Subcutaneous adipose tissue (tissue), 4 donors: ENCODE measurements around the gene SRRM4. TPM values are rescaled to one million over a fixed set of nuclear protein-coding genes. Genes with fewer than 3 reads are reported as not detected.

Source experiments
- total RNA-seq, 4 donors: library from RNA; depleted of rRNA; stranded (reverse); fragments of >200 nt; gene quantifications; one replicate each; pipeline ENCODE4 v1.1.0, GENCODE V29; 2016
- TF ChIP-seq, protein P1 (sequence below): fragments of 450-650 bp; IDR thresholded peaks from one replicate; pipeline ENCODE4 v1.5.1; 2016; ENCODE audit warnings: low read depth, mild to moderate bottlenecking, control low read depth, antibody characterized with exemption, moderate library complexity

The SRRM4 gene
- total RNA-seq, 4 donors from 2014 or later = not detected

DNA sequence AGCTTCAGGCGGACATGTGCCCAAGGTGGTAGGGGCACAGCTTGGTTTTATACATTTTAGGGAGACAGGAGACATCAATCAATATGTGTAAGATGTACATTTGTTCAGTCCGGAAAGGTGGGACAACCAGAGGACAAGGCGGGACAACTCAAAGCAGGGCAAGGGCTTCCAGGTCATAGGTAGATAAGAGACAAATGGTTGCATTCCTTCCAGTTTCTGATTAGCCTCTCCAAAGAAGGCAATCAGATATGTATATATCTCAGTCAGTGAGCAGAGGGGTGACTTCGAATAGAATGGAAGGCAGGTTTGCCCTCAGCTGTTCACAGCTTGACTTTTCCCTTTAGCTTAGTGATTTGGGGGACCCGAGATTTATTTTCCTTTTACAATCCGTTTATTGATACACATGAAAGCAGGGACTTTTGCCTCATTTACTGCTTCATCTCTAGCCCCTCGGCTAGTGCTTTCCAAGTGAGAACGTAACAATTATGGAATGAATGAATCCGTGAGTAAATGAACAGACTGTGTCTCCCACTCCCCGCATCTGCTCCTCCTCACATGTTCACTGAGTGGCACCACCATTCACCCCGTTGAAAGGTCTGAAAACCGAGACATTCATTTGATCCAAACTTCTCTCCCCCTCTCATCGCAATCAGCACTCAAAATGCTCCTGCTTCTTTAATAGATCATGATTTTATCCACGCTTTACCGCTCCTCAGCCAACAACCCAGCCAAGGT lies 190.5 kb downstream of the SRRM4 start:
- TF ChIP-seq, protein P1, sequence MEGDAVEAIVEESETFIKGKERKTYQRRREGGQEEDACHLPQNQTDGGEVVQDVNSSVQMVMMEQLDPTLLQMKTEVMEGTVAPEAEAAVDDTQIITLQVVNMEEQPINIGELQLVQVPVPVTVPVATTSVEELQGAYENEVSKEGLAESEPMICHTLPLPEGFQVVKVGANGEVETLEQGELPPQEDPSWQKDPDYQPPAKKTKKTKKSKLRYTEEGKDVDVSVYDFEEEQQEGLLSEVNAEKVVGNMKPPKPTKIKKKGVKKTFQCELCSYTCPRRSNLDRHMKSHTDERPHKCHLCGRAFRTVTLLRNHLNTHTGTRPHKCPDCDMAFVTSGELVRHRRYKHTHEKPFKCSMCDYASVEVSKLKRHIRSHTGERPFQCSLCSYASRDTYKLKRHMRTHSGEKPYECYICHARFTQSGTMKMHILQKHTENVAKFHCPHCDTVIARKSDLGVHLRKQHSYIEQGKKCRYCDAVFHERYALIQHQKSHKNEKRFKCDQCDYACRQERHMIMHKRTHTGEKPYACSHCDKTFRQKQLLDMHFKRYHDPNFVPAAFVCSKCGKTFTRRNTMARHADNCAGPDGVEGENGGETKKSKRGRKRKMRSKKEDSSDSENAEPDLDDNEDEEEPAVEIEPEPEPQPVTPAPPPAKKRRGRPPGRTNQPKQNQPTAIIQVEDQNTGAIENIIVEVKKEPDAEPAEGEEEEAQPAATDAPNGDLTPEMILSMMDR = no peak

- TF ChIP-seq, protein P1 = no peak
Observed at GRCh38 chr12:119175081-119175480, 193.7 kb downstream of the SRRM4 start.

DNA sequence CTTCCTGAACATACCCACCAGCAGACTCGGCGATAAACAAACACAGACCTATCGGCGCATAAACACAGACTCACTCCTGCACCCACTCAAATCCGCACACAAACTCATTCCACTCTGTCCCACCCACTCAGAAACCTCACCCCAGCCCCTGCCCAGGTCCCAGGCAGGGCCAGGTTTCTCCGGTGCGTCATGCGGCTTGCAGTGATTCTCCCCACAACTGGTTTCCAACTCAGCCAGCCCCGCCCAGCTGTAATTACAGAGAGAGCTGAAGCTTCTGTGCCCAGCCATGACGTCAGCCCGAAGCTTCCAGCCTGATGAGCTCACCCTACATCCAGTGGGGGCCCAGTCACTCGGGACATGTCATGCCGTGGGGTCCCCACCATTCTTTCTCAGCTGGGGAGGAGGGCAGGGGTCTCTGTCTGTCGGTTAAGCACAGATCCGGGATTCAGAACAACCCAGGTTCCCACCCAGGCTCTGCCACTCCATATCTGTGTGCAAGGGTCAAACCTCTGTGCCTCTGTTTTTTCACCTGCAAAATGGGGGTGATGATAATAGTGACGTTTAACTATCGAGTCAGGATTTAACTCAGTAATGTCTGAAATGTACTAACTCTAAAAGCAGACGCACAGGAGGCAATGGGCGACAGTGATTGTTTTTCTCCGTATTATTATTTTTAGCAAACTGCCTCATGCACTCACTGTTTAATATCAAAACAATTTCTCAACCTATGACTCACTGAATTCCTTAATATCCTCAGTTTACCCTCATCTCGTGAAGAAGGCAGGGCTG lies 195.1 kb downstream of the SRRM4 start:
- TF ChIP-seq, protein P1 = no peak

GRCh38 chr12:119177056-119177325 lies 195.7 kb downstream of the SRRM4 start:
- TF ChIP-seq, protein P1 = no peak

DNA sequence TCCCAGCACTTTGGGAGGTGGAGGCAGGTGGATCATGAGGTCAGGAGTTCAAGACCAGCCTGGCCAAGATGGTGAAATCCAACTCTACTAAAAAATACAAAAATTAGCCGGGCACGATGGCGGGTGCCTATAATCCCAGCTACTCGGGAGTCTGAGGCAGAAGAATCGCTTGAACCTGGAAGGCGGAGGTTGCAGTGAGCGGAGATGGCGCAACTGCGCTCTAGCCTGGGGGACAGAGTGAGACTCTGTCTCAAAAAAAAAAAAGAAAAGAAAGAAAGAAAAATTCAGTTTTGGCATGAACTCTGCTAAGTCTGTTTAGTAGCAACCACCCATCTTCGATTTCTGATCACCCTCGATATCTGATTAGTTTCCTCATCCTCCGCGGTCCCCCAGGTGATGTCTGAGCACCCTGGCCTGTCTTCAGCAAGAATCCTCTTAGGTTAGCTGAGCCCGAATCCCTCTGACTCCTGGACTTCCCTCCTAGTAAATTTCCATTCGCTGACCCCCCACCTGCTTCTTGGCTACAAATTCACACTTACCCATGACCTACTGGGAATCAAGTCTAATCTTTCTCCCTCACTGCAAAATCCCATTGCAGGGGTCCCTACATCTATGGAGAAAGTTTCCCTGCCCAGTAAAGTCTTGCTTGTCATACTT lies 196.5 kb downstream of the SRRM4 start:
- TF ChIP-seq, protein P1 = no peak

DNA sequence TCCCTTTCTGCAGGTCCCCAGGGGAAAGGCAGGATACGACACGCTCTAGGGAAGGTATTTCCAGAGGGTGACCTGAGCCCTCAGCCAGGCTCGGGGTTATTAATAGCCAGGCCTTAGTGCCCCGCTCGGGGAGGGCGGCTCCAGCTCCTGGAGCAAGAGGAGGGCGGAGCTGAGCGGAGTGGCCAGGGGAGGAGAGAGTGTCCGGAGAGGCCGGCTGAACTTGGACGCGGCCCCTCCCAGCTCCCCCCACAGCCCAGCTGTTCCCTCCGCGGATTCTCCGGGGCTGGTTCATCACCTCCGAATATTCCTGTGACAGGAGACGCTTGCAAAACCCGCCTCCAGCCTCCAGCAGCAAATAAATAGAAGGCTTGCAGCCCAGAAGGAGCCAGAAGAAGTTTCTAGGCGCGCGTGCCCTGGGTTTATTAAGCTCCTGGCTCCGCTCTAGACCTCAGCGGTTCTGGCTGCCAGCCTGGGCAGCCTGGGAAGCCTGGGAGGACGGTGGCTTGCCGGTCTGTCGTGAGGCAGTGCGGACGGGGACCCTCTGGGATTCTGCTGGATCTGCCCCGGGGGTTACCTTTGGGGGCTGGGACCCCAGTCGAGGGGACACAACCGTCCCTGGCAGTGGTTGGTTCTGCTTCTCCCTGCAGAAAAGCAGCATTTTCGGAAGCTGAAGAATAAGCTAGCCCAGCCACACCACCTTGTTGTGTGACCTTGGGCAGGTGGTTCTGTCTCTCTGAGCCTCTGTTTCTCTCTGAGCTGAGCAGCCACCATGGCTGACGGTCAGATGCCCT lies 197.4 kb downstream of the SRRM4 start, which contains the start of gene HSPB8:
HSPB8 (plus strand) TSS at position 388 of the 791 bp plus-strand sequence; CDS start at position 770, 382 bp downstream.
- TF ChIP-seq, protein P1 = no peak
